ENCODE data around the gene DOHH.
A peak's percentile ranks its signal among the peaks of the same experiment; 100 is the strongest.
"Not testable (repeated sequence)": the region's sequence is repeated elsewhere in the genome, so short reads cannot be mapped to it uniquely, and the experiment has no call there.

Gene DOHH

GRCh38 chr19:3457528-3458228 lies 42.8 kb downstream of the DOHH start:
- DNase-seq (ENCODE audit: low spot score) = no peak

DNA sequence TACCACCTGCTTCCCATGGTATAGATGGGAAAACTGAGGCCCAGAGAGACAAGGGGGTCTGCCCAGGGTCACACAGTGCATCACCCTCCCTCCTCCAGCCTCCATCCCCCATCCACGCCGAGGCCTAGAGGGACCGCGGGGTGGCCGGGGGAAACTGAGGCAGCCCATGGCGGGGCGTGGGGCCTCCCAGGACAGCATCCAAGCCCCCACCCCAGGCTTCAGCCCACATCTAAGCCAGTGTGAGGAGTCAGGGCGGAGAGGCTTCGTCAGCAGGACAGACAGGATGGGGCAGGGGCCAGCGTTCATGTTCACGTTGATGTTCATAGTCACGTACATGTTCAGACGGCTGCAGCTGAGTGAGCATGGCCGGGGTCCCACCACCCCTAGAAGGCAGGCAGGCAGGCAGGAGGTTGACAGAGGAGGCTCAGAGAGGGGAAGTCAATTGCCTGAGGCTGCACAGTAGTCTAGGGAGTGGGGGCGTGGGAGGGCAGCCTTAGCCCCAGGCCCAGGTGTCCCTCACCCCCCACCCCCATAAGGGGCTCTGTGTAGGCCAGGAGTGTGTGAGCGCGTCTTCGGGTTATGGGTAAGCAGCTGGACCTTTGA lies 43.4 kb downstream of the DOHH start:
- no peak for DNase-seq (ENCODE audit: low spot score)

DNA sequence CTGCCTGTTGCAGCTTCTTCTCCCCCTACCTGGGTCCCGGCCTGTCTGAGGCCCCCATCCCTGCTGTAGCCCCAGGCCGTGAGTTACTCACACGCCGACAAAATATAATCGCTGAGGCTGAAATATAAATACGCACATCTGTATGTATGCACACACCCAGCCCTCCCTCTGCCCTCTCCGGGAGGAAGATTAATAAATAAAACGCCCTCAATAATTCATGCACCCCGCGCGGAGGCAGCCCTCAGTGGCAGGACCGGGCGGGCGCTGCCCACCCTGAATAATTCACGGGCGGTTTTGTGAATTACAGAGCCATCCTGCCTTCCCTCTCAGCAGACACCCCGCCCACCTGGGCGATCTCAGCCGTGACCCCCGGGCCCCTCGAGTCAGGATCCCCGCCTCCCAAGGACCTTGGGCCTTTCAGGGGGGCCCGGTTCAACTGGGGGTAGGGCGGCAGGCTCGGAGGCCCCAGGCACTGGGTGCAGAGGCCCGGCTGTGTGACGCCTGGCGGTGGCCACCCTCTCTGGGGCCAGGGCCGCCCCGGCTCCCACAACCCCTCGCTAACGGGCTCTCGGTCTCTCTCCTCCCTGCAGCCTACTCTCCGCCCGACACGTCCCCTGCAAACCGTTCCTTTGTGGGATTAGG lies 44.4 kb downstream of the DOHH start:
- no peak for DNase-seq (ENCODE audit: low spot score)

DNA sequence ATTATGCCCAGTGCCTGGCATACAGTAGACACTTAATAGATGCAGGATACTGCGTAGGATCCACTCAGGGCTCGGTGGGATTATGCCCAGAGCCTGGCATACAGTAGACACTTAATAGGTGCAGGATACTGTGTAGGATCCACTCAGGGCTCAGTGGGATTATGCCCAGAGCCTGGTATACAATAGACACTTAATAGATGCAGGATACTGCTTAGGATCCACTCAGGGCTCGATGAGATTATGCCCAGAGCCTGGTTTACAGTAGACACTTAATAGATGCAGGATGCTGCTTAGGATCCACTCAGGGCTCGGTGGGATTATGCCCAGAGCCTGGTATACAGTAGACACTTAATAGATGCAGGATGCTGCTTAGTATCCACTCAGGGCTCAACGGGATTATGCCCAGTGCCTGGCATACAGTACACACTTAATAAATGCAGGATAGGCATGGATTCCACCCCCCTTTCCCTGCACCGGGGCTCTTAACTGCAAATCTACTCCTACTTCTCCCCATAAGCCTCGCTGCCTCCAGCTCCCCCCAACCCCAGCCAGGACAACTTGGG lies 45.0 kb downstream of the DOHH start:
- DNase-seq (ENCODE audit: low spot score) = no peak

DNA sequence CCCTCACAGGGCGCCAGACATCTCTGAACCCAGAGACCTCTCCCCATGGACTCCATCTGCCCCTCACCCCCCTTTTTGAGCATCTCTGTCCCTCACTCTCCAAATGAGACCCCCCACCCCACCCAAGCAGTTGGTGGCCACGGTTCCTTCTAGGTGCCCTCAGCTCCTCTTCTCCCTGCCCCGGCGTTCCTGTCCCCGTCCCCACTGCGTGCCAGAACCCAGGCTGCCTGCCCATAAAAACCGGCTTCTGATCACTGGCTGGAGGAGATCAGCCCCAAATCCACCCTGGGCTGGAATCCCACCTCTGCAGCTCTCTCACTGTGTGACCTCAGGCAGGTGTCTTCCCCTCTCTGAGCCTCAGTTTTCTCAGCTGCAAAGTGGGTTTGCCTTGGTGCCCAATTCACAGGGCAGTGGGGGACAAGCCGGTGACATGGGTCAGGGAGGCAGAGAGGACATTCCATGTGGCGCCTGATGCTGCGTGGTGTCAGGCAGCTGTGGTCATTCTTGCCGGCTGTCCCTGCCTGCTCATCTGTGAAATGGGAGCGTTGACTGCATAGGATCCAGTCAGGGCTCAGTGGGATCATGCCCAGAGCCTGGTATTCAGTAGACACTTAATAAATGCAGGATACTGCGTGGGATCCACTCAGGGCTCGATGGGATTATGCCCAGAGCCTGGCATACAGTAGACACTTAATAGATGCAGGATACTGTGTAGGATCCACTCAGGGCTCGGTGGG lies 45.6 kb downstream of the DOHH start:
- no peak for DNase-seq (ENCODE audit: low spot score)

DNA sequence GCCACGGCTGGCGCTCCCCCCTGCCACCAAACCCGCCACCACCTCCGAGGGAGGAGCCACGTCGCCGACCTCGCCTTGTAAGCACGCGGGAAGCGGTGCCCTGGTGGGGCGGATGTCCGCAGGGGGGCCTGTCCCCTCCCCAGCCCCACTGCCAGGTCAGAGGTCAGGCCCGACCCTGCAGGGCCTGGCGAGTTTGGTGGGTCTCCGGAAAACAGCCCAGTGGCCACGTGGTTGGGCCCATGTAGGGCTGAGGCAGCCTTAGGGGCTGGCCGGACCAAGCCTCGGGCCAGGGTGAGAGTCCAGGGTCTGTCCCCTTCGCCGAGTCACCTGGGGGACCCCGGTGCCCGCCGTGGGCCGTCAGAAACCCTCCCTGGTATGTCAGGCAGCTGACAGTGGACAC lies 46.6 kb downstream of the DOHH start:
- DNase-seq (ENCODE audit: low spot score) = no peak

DNA sequence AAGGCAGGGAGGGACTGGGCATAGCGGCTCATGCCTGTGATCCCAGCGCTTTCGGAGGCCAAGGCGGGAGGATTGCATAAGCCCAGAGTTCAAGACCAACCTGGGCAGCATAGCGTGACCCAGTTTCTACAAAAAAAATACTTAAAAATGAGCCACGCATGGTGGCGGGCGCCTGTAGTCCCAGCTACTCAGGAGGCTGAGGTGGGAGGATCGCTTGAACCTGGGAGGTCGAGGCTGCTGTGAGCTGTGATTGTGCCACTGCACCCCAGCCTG lies 47.6 kb downstream of the DOHH start:
- DNase-seq (ENCODE audit: low spot score) = not testable (repeated sequence)

DNA sequence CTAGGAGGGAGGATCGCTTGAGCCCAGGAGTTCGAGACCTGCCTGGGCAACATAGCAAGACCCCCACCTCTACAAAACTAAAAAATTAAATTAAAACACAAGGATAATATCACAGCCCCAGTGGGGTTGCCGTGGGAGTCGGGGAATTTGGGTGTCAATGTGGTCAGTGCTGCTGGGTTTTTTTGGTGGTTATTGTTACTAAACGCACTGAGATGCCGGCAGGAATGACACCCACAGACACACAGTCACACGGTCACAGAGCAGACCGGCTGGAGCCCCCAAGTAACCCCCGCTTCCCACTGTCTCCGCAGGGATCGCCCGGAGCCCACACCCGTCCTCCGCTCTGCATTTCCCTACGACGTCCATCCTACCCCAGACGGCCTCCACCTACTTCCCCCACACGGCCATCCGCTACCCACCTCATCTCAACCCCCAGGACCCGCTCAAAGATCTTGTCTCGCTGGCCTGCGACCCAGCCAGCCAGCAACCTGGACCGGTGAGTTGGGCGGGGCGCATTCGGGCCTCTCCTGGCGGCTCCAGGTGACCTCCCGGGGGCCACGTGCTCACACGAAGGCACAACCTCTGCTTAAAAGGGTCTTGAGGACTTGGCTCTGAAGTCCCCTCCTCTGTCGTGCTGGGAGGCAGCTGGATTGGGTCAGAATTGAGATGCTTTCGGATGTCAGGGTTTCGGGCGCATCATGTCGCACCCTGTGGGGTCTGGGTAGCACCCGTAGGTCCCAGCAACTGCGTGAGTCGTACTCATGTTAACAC lies 48.1 kb downstream of the DOHH start:
- no peak for DNase-seq (ENCODE audit: low spot score)

GRCh38 chr19:3451451-3451866 lies 49.0 kb downstream of the DOHH start:
- DNase-seq (ENCODE audit: low spot score) = no peak

DNA sequence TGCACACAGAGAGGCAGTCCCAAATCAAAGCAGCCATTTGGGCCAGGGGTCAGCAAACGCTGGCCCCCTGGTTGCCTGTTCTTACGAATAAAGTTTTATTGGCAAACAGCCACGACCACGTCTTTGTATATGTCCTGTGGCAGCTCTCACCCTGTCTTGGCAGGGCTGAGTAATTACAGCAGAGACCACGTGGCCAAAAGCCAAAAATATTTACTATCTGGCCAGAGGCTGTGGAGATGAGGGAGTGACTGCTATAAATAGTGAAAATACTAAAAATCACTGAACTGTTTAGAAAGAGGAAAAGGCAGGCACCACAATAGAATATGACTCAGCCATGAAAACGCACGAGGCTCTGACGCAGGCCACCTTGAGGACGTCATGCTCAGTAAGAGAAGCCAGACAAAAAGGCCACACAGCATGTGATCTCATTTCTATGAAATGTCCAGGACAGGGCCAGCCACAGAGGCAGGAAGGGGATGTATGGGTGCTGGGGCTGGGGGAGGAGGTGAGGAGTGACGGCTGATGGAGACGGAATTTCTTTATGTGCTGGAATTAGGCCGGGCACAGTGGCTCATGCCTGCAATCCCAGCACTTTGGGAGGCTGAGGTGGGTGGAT lies 49.6 kb downstream of the DOHH start:
- DNase-seq (ENCODE audit: low spot score) = peak; percentile 91

GRCh38 chr19:3448616-3449334 lies 51.7 kb downstream of the DOHH start:
- no peak for DNase-seq (ENCODE audit: low spot score)

GRCh38 chr19:3446657-3447056 lies 53.8 kb downstream of the DOHH start:
- not testable (repeated sequence) for DNase-seq (ENCODE audit: low spot score)

- DNase-seq (ENCODE audit: low spot score) = no peak
Observed at GRCh38 chr19:3444695-3445234, 55.7 kb downstream of the DOHH start.

GRCh38 chr19:3443840-3444694 lies 56.4 kb downstream of the DOHH start:
- DNase-seq (ENCODE audit: low spot score) = no peak

DNA sequence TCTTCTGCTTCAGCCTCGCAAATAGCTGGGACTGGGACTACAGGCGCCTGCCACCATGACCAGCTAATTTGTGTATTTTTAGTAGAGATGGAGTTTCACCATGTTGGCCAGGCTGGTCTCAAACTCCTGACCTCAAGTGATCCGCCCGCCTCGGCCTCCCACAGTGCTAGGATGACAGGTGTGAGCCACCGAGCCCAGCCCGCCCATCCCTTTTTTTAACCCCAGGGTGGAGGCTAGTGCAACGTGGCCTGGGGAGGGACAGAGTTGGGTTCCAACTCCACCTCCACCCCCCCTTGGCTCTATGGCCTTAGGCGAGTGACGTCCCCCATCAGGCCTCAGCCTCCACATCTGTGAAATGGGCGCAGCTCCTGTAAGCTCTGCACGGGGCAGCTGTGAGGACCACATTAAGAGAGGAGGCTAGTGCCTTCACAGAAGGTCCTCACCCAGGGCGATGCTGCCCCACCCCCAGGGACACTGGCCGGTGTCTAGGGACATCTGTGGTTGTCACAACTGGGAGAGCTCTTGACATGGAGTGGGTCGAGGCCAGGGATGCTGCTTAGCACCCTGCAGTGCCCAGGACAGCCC lies 57.9 kb downstream of the DOHH start:
- DNase-seq (ENCODE audit: low spot score) = no peak

- DNase-seq (ENCODE audit: low spot score) = no peak
Observed at GRCh38 chr19:3441986-3442329, 58.5 kb downstream of the DOHH start.

GRCh38 chr19:3441089-3441985 lies 59.1 kb downstream of the DOHH start:
- DNase-seq (ENCODE audit: low spot score) = no peak
